Activated CD4-positive, alpha-beta T cell treated with anti-CD3 and anti-CD28 coated beads, Interleukin-2, amount 50 U/mL, for 16 hours (primary cell): ENCODE data around the gene FOXL3.
A peak's percentile ranks its signal among the peaks of the same experiment; 100 is the strongest.
"Not testable (repeated sequence)": the region's sequence is repeated elsewhere in the genome, so short reads cannot be mapped to it uniquely, and the experiment has no call there.

Experiments used
- DNase-seq: peaks from one replicate; pipeline ENCODE4 v3.0.0-alpha.2; 2020

Gene FOXL3

DNA sequence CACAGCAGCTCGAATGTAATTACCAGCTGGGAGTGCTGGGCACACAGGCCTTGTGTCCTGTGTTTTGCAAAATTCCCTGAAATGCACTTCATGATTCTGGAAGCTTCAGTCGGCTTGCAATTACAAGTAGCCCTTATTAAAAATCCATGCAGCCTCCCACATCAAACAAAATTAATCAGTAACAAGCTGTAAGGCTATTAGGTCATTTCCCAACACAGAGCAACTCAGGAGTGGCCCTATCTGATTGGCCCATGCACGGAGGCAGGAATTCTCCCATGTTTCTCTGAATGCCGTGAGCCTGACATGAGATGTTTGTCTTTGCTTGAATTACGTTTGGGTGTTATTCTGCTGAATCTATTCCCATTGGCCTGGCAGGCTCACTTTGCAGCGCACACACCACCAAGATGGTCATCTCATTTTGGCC, 36.9 kb downstream of the FOXL3 start:
- DNase-seq, result no peak

DNA sequence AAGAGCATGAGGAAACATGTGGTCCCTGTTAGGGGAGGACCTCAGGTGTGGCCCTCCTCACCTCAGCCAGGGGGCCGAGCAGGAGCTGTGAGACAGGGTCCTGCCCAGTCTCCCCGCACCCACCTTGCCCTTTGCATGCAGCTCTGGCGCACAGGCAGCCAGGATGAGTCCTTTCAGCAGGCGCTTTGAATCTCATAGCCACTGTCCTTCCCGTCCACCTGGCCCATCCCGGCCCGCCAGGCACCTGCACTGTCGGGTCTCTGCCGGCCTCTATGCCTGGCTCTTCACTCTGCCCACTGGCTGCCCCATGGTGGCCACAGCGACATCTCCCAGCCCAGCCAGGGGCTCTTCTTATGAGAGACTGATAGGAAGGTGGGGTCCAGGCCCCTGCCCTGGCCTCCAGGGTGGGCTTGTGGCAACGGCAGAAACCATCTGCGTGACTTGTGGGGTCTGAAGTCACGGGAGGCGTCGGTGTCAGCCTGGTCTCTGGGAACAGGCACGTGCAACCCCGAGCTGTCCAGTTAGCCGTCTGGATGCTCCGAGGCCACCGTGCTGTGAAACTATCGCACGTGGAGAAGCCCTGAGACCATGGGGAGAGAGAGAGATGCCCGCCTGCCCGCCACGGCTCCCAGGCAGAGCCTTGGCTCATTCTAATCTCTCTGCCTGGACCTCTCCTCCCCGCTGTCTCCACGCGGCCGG, 37.4 kb downstream of the FOXL3 start:
- no peak for DNase-seq

DNA sequence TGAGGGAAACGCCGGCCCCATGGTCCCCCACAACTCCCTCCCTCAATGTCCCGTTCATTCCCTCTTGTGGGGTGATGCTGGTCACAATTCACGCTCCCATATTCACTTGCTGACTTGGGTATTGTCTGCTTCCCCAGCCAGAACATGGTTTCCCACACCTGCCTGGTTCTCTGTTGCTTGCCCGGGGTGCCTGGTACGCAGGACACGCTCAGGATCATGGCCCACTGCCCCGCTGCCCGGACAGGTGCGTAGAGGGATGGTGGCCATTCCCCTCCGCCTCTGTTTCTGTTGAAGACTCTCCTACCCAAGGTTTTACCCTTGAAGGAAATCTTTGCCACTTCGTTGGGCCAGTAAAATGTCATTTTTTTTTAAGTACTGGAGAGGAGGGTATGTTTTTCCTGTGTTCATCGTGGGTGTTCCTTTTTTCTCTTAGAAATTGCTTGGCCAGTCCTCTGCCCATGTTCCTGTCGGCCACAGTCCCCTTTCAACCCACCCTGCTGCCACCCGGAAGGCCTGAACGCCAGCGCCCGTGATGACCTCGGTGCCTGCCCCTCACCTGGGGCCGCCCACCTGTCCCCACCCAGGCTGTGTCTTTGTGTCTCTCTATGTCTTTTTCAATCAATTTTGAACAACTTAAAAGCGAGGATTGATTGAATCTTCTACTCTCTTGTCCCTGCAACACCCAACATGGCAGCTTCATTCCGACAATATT, 38.2 kb downstream of the FOXL3 start:
- no peak for DNase-seq

DNA sequence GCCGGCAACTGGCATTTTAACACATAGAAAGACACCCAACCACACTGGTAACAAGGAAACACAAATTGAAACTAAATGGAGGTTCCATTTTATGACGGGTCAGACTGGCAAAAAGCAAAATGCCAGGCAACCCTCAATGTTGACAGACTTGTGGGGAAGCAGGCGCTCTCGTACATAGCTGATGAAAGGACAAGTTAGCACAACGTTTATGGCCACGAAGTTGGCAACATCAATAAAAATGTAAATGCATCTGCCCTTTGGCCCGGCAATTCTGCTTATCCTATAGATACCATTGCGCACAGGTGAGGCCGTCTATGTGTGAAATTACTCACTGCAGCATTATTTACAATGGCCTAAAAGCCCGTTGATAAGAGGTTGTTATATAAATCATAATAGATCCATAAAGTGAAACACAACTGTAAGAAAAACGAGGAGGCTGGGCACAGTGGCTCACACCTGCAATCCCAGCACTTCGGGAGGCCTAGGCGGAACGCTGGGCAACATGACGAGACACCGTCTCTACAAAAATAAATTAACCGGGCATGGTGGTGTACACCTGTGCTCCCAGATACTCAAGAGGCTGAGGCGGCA, 39.8 kb downstream of the FOXL3 start:
- no peak for DNase-seq

DNA sequence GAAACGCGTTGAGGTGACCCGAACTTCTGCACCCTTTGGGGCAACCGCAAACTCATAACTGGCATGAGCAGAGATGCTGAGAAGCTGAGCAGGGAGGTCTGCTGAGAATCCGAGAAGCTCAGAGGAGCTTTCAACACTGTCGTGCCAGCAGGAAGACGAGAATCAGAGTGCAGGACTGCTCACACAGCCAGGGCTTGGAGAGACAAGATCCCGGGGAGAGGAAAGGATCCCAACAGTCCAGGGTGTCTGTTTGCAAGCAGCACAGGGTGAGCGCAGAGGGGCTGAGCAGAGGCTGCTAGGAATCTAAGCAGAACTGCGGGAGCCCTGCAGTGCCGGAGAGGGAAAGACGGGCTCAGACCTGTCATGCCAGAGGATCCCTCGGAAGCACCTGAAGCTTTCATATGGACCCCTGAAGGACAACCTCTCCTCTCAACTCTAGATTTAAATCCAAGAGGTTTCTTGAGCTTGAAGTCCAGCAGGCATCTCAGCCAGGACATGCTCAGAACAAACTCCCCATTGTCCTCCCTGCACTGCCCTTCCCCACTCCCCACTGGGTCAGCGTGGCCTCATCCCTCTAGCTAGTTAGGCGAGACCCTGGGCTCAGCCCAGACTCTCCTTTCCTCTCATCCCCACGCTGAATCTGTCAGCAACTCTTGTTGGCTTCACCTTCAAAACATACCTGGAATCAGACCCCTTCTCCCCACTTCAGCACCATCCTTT, 40.7 kb downstream of the FOXL3 start:
- DNase-seq, result no peak

DNA sequence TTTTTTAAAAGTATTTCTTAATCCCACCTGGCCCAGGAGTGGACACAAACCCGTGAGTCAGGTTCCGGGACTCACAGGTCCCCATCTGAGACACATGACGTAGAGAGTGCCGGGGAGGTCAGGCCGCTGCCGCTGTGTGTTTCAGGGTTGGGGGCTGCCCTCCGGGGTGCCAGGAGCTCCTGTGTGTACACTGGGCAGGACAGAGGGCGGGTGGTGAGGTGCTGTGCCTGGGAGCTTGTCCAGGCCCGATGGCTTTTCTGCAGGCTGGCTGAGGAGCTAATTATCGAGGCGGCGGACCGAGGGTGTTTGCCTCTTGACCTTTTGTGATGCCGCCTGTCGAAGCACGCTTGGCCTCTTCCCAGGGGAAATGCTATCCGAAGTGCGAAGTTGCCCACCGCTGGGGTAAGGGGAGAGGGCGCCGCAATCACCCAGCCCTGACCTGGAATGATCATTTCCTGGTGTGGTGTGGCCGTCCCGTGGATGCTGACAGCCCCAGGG, 42.1 kb downstream of the FOXL3 start:
- DNase-seq, result no peak

DNA sequence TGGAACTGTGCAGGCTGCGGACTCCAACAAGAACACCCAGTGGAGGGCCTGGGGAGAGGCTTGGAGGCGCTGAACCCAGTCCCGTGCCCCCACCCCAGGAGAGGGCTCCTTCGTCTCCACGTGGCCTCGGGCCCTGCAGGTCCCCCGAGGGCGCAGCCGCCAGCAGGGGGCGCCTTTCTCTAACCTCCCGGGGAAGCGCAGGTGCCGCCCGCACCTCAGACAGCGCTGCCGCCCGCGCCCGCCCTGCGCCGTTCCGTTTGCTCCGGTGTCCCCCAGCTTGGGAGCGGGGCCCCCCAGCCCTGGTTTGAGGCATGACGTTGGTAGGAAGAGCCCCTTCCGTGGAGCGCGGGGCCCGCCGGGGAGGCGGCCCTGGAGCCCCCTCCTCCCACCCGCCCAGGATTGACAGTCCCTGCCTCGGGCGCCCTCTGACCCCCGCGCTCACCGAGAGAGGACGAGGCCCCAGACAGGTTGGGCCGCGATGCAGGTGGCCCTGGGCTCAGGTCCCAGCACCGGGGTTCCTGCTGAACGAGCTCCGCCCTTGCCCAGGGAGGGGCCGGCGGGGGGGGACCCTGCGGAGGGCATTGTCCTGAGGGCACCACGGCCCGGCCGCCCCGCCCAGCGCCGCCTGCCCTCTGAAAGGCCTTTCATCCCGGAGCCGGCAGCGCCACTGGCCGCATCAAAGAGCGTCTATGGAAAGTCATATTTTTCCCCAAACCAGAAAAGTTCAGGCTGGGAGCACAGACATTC, 42.8 kb downstream of the FOXL3 start:
- peak; percentile 78 for DNase-seq

DNA sequence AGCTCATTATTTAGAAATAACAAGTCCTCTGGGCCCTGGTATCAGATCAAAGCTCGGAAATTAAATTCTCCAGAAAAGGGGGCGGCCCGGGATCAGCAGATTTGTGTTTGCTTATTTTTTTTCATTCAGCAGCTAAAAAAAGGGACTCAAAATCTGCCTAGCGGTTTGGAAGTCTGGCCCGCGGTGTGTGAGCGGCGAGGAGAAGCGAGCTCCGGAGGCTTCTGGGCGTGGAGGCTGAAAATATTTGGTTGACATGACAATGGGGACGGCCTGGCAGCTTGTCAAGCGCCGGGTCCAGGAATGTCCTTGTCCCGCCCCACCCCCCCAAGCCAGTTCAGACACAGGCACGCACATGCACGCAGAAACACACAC, 43.4 kb downstream of the FOXL3 start:
- DNase-seq, result no peak

DNA sequence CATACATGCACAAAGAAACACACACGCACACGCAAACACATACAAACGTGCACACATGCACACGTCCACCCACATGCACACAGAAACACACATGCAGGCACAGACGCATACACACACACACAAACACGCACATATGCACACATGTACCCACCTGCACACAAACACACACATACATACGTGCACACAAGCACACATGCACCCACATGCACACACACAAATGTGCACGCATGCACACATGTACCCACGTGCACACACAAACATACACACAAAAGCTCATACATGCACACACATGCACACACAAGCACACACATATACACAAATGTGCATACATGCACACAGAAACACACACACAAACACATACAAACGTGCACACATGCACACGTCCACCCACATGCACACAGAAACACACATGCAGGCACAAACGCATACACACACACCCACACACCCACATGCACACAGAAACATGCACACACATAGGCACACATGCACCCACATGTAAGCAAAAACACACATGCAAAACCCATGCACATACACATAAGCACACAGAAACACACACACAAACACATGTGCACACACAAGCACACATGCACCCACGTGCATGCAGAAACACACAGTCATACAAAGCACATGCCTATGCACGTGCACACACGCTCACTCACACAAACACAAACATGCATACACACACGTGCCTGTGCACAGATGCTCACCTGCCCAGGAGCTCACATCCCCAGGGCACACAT, 44.8 kb downstream of the FOXL3 start:
- no peak for DNase-seq

DNA sequence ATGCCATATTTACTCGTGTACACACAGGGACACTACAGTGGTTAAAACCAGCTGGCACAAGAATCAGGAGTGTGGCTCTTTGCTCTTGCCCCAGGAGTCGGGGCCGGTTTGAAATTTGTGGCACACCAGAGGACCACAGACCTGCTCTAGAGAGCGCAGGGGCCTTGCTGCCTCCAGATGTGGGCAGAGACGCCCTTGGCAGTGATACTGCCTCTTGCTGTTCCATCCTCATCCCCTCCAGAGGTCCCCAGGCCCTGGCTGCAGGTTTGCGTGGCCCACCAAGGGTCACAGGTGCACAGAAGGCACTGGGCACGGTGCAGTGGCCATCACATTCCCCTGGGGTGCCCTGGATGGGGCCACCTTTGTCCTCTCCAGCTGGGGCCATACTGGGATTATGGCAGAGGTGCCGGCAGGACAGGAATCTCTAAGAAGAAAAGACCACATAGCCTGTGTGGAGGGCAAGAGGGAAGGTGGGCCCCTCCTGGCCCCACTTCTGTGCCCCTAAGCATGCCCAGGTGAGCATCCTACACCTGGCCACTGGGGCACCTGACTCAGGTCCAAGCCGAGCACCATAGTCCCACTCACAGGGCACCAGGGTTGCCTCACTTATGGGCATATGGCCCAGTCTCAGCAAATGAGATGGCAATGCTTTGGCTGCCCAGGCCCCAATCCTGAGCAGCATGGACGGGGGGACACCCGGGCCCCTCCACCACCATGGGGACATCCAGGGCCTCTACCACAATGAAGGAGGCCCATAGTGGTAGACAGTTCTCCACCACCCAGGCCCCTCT, 45.6 kb downstream of the FOXL3 start:
- DNase-seq, result no peak

DNA sequence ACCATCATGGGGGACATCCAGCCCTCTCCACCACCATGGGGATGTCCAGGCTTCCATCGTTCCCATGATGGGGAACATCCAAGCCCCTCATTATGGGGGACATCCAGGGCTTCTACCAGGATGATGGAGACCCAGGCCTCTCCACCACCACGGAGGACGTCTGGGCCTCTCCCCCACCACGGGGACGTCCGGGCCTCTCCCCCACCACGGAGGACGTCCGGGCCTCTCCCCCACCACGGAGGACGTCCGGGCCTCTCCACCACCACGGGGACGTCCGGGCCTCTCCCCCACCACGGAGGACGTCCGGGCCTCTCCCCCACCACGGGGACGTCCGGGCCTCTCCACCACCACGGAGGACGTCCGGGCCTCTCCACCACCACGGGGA, 46.2 kb downstream of the FOXL3 start:
- not testable (repeated sequence) for DNase-seq

DNA sequence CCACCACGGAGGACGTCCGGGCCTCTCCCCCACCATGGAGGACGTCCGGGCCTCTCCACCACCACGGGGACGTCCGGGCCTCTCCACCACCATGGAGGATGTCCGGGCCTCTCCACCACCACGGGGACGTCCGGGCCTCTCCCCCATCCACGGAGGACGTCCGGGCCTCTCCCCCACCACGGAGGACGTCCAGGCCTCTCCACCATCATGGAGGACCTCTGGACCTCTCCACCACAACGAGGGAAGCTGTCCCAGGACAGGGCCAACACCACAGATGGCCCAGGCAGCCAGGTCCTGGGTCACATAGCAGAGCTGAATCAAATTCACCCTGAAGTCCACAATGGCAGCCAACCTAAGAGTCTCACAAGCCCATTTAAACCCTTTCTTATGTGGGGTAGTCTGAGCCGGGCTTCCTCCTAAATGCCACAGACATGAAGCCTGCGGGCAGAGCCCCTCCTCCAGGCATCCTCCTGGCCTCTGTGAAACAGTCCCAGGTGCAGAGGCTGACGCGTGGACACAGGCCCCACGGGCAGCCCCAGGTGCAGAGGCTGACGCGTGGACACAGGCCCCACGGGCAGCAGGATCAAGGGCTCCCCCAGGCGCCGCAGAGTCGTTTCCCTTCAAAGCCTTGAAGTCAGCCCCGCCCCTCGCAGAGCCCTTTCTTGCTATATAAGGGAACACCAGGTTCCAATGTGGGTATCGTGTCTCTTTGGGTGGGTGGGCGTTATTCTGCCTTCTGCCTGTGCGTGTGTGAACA, 47.0 kb downstream of the FOXL3 start:
- no peak for DNase-seq

DNA sequence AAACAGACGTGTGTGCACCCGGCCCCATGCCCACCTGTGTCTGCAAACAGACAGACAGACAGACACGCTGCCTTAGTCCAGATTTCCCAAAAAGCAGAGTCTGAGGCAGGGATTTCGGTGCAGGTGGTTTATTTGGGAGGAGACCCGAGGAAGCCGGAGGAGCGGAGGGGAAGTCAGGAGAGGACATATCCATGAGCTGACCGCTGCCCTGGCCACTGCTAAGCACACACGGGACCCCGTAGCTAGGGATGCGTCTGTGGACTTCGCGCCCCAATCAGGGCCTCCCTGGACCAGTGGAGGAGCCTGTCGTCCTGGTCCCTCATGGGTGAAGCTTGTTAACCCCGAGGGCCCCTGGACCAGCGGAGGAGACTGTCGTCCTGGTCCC, 47.6 kb downstream of the FOXL3 start:
- no peak for DNase-seq

DNA sequence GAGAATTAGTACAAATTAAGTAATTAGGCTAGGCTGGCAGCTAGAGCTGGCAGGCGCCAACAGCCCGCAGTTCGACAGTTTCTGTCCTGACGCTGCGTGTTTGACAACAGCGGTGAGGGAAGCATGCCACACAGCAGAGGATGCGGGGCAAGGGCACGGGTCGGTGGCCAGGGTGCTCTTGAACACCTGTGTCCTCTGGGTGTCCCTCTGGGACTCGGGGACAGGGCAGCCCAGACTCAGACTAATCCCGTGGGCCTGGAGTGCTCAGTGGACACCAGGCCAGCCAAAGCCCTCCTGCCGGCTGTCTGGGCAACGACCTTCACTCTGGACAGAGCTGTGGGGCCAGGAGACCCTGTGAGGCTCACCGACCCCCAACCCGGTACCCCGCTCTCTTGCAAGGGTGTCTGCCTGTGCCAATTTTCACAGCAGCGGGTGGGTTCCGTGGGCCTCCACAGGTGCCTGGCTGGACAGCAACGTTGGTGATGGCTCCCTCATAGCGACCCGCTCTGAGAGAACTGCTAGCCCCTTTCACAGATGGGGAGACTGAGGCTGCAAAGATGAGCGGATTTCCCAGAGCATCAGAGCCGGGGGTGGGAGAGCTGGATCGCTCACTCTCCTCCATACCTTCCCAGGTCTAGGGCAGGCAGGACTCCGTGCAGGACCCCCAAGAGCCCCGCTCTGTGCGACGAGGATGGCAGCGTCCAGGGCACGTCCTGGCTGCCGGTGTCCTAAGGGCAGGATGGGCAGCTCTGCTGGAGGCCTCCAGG, 48.5 kb downstream of the FOXL3 start:
- DNase-seq, result no peak

DNA sequence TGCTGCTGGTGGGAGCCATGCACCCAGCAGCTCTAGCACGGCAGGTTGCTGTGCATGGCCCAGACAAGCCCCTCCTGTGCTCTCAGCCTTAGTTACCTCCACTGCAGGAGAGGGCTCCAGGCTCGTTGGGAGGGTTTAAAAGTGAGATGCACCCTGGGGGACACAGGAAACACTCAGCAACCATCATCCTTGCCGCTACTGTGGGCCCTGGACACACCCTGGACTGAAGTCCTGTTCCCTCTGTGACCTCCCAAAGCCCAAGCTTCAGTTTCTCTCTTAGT, 49.0 kb downstream of the FOXL3 start:
- no peak for DNase-seq

DNA sequence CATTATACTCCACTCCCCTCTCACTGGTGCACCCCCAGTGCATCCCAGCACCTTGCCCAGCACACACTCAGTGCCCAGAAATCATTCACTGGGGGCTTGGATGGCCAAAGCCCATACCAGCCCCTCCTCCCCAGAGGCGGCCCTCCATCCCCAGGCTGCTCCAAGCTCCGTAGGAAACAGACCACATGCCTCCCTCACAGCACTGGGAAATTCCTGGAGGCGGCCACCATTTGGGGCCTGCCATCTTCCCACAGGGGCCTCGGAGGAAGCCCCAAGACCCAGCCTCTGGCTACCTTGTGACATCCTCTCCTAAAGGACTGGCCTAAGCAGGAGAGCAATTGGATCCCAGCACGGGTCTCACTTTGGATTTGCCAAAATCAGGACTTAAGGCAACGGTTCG, 49.7 kb downstream of the FOXL3 start:
- DNase-seq, result no peak

DNA sequence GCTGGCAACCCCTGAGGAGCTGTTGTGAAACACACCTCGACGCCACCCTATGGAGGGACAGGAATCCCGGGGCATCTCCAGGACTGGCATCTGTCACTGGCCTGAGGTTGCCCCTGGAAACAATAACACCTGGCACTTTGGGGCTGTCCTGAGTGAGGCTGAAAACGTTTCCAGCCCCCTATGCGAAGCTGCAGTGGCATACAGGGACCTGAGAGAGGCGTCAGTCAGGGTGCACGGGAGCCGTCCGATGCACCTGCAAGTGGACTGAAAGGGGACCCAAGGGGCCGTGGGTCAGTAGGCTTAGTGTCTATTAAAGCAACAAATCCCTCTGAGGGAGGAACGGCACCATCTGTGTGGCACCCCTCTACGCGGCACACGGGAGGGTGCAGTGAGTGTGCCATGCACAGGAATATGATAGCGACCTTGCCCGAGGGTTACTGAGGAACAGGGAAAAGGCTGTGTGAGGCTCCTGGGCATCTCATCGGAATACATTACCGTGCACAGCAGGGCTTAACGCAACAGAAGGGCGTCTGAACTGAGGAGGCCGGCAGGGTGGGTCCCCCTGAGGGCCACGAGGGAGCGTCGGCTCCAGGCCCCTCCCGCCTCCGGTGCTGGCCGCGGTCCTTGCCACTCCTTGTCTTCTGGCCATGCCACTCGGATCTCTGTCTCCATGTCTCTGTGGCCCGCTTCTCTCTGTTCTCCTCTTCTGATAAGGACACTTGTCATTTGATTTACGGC, 50.4 kb downstream of the FOXL3 start:
- DNase-seq, result no peak
